Tibial artery (tissue), 4 donors: ENCODE measurements around the gene TNPO1.
"Not testable (repeated sequence)": the region's sequence is repeated elsewhere in the genome, so short reads cannot be mapped to it uniquely, and the experiment has no call there.

Source experiments
- DNase-seq, 2 donors: peaks; one replicate each; pipeline ENCODE4 v3.0.0-alpha.2; 2019
- H3K27ac ChIP-seq, 2 donors: fragments of 200-600 bp; sonication (generic) in 1 of 2; 1 replicate in 1 of 2; 2 replicates in 1 of 2; pipeline ENCODE4 v1.5.1; 2018 to 2019; ENCODE audit warnings: mild to moderate bottlenecking in 1 of 2
- H3K27me3 ChIP-seq, 2 donors: fragments of 200-600 bp; sonication (generic) in 1 of 2; one replicate each; pipeline versions ENCODE4 v1.5.1 to v1.6.0; 2016 to 2019
- H3K36me3 ChIP-seq, 3 donors: fragments of 200-600 bp; sonication (generic) in 2 of 3; one replicate each; pipeline ENCODE4 v1.5.1; 2016 to 2019; ENCODE audit warnings: mild to moderate bottlenecking in 2 of 3
- H3K4me1 ChIP-seq, 4 donors: fragments of 200-600 bp; sonication (generic) in 2 of 4; 1 replicate in 3 of 4; 2 replicates in 1 of 4; pipeline ENCODE4 v1.5.1; 2016 to 2019
- H3K4me3 ChIP-seq, 2 donors: fragments of 200-600 bp; sonication (generic) in 1 of 2; 1 replicate in 1 of 2; 2 replicates in 1 of 2; pipeline ENCODE4 v1.5.1; 2018 to 2019; ENCODE audit warnings: mild to moderate bottlenecking in 2 of 2
- H3K9me3 ChIP-seq, 3 donors: fragments of 200-600 bp; sonication (generic) in 1 of 3; one replicate each; pipeline ENCODE4 v1.5.1; 2016 to 2019
- CTCF ChIP-seq, 2 experiments: fragments of 200-600 bp in 1 of 2; fragments of 450-650 bp in 1 of 2; IDR thresholded peaks; one replicate each; pipeline ENCODE4 v1.5.1; 2017 to 2019; ENCODE audit warnings: antibody characterized with exemption in 2 of 2, mild to moderate bottlenecking in 1 of 2, moderate library complexity in 1 of 2
- intact Hi-C: fragments of 100-400 bp; cut with DNase I; formaldehyde crosslinking; loops from one replicate; pipeline ENCODE4 v1.15.0; 2023; ENCODE audit warnings: low total_unique reads

TNPO1 gene

GRCh38 chr5:72922422-72922821 is 106.0 kb downstream of the TNPO1 start:
- no peak for TF ChIP-seq CTCF (IDR thresholded peaks at IDR 0.05)
- DNase-seq, result no peak
- Histone ChIP-seq H3K4me3 (no peak overlapping the region), H3K4me1 (no peaks in the 10 kb centered on the region), H3K27ac (no peak overlapping the region), H3K9me3 (no peaks in the 10 kb centered on the region), H3K36me3 (no peaks in the 10 kb centered on the region), H3K27me3 (no peaks in the 10 kb centered on the region)
- intact Hi-C loops, result no loop called here

GRCh38 chr5:72925336-72926010 is 109.0 kb downstream of the TNPO1 start:
- no peak for TF ChIP-seq CTCF (IDR thresholded peaks at IDR 0.05)
- Histone ChIP-seq H3K4me3 (no peak overlapping the region), H3K27me3 (no peaks in the 10 kb centered on the region), H3K9me3 (no peaks in the 10 kb centered on the region), H3K36me3 (no peaks in the 10 kb centered on the region), H3K4me1 (no peaks in the 10 kb centered on the region), H3K27ac (no peak overlapping the region)
- no peak for DNase-seq
- intact Hi-C loops, result no loop called here

GRCh38 chr5:72932686-72933085 is 116.2 kb downstream of the TNPO1 start:
- H3K27ac ChIP-seq, H3K36me3 ChIP-seq, H3K27me3 ChIP-seq, intact Hi-C loops, H3K9me3 ChIP-seq, DNase-seq, H3K4me1 ChIP-seq, H3K4me3 ChIP-seq: not testable (repeated sequence)

- H3K9me3 ChIP-seq, H3K4me3 ChIP-seq, H3K27ac ChIP-seq, H3K36me3 ChIP-seq, H3K4me1 ChIP-seq, DNase-seq, H3K27me3 ChIP-seq, intact Hi-C loops: not testable (repeated sequence)
Measured at GRCh38 chr5:72934953-72935725, 118.7 kb downstream of the TNPO1 start.

GRCh38 chr5:72936893-72937292 is 120.4 kb downstream of the TNPO1 start:
- Histone ChIP-seq H3K4me3 (no peak overlapping the region), H3K27me3 (peaks cover 0 to 5% of the 10 kb centered on the region in 2 donors), H3K36me3 (no peaks in the 10 kb centered on the region), H3K9me3 (no peaks in the 10 kb centered on the region), H3K27ac (no peak overlapping the region), H3K4me1 (no peaks in the 10 kb centered on the region)
- no peak for DNase-seq
- no peak for TF ChIP-seq CTCF (IDR thresholded peaks at IDR 0.05)
- intact Hi-C loops, result no loop called here

- TF ChIP-seq CTCF (IDR thresholded peaks at IDR 0.05), result no peak
- Histone ChIP-seq H3K27me3 (peaks cover 0 to 5% of the 10 kb centered on the region in 2 donors), H3K4me3 (no peak overlapping the region), H3K36me3 (no peaks in the 10 kb centered on the region), H3K27ac (no peak overlapping the region), H3K4me1 (no peaks in the 10 kb centered on the region), H3K9me3 (no peaks in the 10 kb centered on the region)
- DNase-seq, result no peak
- intact Hi-C loops, result no loop called here
Measured at GRCh38 chr5:72937517-72938061, 121.1 kb downstream of the TNPO1 start.
